Right atrium auricular region (tissue), 2 donors: ENCODE data around the gene GABRR3. TPM values are rescaled to one million over a fixed set of nuclear protein-coding genes. Genes with fewer than 3 reads are reported as not detected.

ENCODE experiments used
- DNase-seq: peaks from one replicate; pipeline ENCODE4 v3.0.0-alpha.2; 2019; ENCODE audit warnings: low spot score
- H3K27ac ChIP-seq, 2 donors: fragments of 200-600 bp; sonication (generic); 1 replicate in 1 of 2; 2 replicates in 1 of 2; pipeline ENCODE4 v1.5.1; 2016 to 2019
- H3K27me3 ChIP-seq, 2 donors: fragments of 200-600 bp; sonication (generic); one replicate each; pipeline versions ENCODE4 v1.5.1 to v1.6.0; 2017 to 2019
- H3K36me3 ChIP-seq: fragments of 200-600 bp; sonication (generic); one replicate; pipeline ENCODE4 v1.5.1; 2016
- H3K4me1 ChIP-seq, 2 donors: fragments of 200-600 bp; sonication (generic); one replicate each; pipeline versions ENCODE4 v1.5.1 to v1.6.0; 2017 to 2019
- H3K4me3 ChIP-seq, 2 donors: fragments of 200-600 bp; sonication (generic); 1 replicate in 1 of 2; 2 replicates in 1 of 2; pipeline ENCODE4 v1.5.1; 2017 to 2019; ENCODE audit warnings: mild to moderate bottlenecking in 1 of 2, moderate library complexity in 1 of 2
- H3K9me3 ChIP-seq, 2 donors: fragments of 200-600 bp; sonication (generic); one replicate each; pipeline ENCODE4 v1.5.1; 2019
- total RNA-seq, 2 donors: library from RNA; depleted of rRNA; stranded (reverse); fragments of >200 nt; gene quantifications; one replicate each; pipeline ENCODE4 v1.1.0, GENCODE V29; 2016
- TF ChIP-seq, protein P1 (sequence below), 2 donors: fragments of 200-600 bp; sonication (generic); IDR thresholded peaks; one replicate each; pipeline ENCODE4 v1.5.1; 2019; ENCODE audit warnings: antibody characterized with exemption in 2 of 2

Gene GABRR3
- total RNA-seq, 2 donors from 2014 or later = not detected

DNA sequence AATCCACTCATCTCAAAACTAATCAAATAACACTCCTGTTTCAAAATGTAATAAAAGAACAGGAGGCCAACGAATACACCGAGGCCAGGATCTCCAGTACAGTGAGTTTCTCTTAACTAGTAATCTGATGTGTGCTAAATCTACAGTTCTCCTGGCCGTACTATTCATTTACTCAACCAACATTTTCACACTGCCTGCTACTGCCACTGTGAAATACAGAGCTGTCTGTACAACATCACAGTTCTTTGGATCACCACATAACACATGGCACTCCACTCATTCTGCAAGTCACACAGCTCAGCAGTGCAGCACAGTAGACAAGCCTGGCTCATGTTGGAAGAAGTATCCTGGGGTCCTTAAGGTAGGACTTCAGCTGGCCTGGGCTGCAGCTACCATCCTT is 84.8 kb downstream of the GABRR3 start:
- TF ChIP-seq, protein P1, sequence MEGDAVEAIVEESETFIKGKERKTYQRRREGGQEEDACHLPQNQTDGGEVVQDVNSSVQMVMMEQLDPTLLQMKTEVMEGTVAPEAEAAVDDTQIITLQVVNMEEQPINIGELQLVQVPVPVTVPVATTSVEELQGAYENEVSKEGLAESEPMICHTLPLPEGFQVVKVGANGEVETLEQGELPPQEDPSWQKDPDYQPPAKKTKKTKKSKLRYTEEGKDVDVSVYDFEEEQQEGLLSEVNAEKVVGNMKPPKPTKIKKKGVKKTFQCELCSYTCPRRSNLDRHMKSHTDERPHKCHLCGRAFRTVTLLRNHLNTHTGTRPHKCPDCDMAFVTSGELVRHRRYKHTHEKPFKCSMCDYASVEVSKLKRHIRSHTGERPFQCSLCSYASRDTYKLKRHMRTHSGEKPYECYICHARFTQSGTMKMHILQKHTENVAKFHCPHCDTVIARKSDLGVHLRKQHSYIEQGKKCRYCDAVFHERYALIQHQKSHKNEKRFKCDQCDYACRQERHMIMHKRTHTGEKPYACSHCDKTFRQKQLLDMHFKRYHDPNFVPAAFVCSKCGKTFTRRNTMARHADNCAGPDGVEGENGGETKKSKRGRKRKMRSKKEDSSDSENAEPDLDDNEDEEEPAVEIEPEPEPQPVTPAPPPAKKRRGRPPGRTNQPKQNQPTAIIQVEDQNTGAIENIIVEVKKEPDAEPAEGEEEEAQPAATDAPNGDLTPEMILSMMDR (IDR thresholded peaks at IDR 0.05) = no peak
- Histone ChIP-seq H3K9me3 (no peaks in the 10 kb centered on the region), H3K4me3 (no peak overlapping the region), H3K27me3 (no peaks in the 10 kb centered on the region), H3K36me3 (peaks cover 58% of the 10 kb centered on the region), H3K27ac (no peak overlapping the region), H3K4me1 (no peaks in the 10 kb centered on the region)
- no peak for DNase-seq

DNA sequence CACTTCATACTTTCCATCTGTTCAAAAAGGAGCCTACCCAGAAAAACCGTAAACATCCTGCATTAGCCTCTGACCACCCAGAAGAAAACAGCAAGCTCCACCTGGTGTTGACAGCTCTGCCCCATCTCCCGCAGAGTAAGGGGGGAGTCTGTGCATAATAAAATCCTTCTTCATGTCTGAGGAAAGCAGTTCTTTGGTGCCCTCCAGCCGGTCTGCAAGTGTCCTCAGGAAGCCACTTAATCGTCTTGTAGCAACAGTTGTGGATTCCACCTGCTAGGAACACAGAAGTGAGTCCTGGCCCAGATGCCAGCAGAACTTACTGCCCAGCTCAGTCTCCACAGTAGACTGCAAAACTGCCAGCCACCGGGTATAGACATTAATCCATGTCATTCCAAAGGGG is 85.4 kb downstream of the GABRR3 start:
- no peaks in the 10 kb centered on the region for H3K9me3 ChIP-seq
- H3K27me3 ChIP-seq = no peaks in the 10 kb centered on the region
- H3K27ac ChIP-seq = no peak overlapping the region
- no peak overlapping the region for H3K4me3 ChIP-seq
- no peak for DNase-seq
- peaks cover 64% of the 10 kb centered on the region for H3K36me3 ChIP-seq
- TF ChIP-seq, protein P1 (IDR thresholded peaks at IDR 0.05) = no peak
- H3K4me1 ChIP-seq = no peaks in the 10 kb centered on the region

DNA sequence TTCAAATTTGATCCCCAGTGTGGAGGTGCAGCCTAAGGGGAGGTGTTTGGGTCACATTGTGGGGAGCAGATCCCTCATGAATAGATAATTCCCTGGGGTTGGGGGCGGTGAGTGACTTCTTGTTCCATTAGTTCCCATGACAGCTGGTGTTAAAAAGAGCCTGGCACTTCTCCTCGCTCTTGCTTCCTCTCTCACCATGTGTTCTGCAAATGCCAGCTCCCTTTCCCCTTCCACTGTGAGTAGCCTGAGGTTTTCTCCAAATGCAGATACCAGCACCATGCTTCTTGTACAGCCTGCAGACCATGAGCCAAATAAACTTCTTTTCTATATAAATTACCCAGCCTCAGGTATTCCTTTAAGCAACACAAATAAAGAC is 86.0 kb downstream of the GABRR3 start:
- Histone ChIP-seq H3K27ac (no peak overlapping the region), H3K4me1 (no peaks in the 10 kb centered on the region), H3K9me3 (no peaks in the 10 kb centered on the region), H3K4me3 (no peak overlapping the region), H3K36me3 (peaks cover 63% of the 10 kb centered on the region), H3K27me3 (no peaks in the 10 kb centered on the region)
- DNase-seq = no peak
- TF ChIP-seq, protein P1 (IDR thresholded peaks at IDR 0.05) = no peak

DNA sequence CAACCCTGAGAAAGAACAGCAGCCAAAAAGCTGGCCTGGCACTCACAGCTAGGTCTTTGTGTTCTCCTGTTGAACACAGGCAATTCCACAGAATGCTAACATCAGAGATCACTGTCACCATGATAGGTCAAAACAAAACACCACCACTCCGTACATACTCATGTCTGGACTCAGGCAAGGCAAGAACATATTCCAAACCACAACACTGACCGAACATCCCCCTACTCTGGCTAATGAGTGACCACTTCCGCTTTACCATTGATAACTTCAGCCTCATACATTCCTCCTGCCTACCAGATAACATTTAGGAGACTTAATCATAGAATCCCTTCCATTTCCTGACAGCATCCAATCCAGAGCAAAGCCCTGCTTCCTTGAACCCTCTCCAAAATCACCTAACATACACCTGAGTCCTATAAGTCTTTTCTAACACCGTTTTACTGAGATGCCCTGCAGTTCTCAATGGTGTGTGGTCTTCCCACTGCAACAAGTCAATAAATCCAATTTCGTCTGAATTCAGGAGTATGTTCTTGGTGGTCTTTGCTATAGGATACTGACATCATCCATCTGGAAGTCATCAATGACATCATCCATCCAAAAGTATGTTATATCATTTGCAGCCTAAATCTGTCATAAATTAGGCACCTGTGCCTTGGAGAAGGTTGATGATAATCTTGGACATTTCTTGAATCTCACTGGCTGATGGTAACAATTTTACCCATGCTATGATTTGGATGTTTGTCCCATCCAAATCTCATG is 86.6 kb downstream of the GABRR3 start:
- TF ChIP-seq, protein P1 (IDR thresholded peaks at IDR 0.05) = no peak

DNA sequence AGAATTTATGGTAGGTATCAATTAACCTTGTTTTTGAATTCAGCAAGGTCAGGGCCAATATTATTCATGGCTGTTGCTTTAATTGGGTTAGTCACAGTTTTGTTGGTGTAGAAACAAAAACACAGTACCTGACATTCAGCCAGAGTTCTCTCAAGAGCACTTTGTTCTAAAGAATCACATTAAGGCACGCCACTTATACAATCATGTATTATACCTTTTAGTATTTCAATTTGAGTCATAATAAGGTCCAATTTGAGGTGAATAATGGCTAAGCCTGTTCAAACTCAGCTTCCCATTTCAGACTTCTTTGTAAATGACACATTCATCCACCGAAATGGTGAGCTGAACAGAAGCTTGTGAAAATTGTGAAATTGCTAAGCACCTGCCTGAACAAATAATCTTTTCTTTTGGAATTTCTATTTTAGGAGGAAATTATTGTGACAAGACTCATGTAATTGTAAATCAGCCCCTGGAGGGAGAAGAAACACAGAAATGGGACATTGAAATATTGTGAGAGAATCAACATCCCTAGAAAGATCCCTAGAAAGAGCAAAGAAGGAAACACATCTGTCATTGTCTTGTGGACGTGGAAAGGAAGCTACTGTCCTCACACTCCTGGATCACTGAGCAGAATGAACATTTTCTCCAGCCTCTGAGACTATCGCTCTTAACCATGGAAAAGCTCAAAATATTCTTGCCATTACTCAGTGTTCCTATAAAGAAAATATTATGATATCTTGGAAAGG is 92.1 kb downstream of the GABRR3 start:
- Histone ChIP-seq H3K36me3 (peaks cover 56% of the 10 kb centered on the region), H3K27me3 (no peaks in the 10 kb centered on the region), H3K9me3 (no peaks in the 10 kb centered on the region), H3K27ac (no peak overlapping the region), H3K4me1 (no peaks in the 10 kb centered on the region), H3K4me3 (no peak overlapping the region)
- TF ChIP-seq, protein P1 (IDR thresholded peaks at IDR 0.05) = no peak
- DNase-seq = no peak

More for the DNA sequence above, 86.6 kb downstream of the GABRR3 start:
- Histone ChIP-seq H3K4me3 (no peak overlapping the region), H3K27ac (no peak overlapping the region), H3K27me3 (no peaks in the 10 kb centered on the region), H3K4me1 (no peaks in the 10 kb centered on the region), H3K36me3 (peaks cover 64% of the 10 kb centered on the region), H3K9me3 (no peaks in the 10 kb centered on the region)
- no peak for DNase-seq
